ENCODE data around the gene NARS2.
"Not testable (repeated sequence)": the region's sequence is repeated elsewhere in the genome, so short reads cannot be mapped to it uniquely, and the experiment has no call there.

DNA sequence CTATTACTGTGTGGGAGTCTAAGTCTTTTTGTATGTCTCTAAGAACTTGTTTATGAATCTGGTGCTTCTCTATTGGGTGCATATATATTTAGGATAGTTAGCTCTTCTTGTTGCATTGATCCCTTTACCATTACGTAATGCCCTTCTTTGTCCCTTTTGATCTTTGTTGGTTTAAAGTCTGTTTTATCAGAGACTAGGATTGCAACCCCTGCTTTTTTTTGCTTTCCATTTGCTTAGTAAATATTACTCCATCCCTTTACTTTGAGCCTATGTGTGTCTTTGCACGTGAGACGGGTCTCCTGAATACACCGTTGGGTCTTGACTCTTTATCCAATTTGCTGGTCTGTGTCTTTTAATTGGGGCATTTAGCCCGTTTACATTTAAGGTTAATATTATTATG is 26.4 kb upstream of the NARS2 start:
- TF ChIP-seq, protein P1, sequence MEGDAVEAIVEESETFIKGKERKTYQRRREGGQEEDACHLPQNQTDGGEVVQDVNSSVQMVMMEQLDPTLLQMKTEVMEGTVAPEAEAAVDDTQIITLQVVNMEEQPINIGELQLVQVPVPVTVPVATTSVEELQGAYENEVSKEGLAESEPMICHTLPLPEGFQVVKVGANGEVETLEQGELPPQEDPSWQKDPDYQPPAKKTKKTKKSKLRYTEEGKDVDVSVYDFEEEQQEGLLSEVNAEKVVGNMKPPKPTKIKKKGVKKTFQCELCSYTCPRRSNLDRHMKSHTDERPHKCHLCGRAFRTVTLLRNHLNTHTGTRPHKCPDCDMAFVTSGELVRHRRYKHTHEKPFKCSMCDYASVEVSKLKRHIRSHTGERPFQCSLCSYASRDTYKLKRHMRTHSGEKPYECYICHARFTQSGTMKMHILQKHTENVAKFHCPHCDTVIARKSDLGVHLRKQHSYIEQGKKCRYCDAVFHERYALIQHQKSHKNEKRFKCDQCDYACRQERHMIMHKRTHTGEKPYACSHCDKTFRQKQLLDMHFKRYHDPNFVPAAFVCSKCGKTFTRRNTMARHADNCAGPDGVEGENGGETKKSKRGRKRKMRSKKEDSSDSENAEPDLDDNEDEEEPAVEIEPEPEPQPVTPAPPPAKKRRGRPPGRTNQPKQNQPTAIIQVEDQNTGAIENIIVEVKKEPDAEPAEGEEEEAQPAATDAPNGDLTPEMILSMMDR (IDR thresholded peaks at IDR 0.05; ENCODE audit: low read length): not testable (repeated sequence)
- not testable (repeated sequence) for TF ChIP-seq EZH2 (IDR thresholded peaks at IDR 0.05; ENCODE audit: borderline replicate concordance, low read length)
